Pons (tissue), 1 donor: ENCODE measurements around the gene DOCK1.

Experiments
- DNase-seq: peaks from one replicate; pipeline ENCODE4 v3.0.0-alpha.2; 2016; ENCODE audit warnings: low spot score

The DOCK1 gene

DNA sequence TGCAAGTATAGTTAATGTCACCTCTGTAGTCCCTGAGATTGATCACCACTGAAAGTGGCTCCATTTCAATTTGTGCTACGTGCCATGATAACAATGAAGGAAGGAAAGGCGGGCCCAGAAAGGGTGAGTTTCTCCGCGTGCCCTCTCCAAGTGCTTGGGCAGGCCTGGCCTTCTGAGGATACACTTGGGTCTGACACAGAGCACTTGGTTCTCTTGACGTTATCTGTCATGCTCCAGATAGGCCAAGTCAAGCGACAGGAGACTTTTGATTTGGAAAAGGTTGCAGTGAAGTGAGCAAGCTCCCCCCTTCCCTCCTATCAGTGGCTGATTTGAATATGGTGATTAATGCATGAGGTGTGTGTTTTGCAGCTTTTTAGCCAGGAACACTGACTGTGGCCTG, 452.0 kb downstream of the DOCK1 start:
- no peak for DNase-seq

DNA sequence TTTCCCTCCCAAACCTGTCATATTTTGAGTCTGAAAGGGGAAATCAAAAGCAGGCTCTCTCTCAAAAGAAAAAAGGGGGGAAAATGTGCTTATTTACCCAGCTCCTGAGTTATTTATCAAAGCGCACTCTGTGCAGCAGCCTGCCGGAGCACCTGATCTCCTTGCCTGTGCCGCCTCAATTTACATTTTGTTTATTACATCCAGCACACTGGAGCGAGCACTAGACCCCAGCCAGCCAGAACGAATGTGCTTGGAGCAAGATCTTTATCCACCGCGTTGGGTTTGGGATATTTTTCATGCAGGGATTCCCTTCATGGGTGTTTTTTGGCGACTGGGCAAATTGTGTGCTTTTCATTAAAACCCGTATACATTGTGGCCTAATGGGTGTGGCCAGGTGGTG, 453.1 kb downstream of the DOCK1 start:
- DNase-seq, result no peak

DNA sequence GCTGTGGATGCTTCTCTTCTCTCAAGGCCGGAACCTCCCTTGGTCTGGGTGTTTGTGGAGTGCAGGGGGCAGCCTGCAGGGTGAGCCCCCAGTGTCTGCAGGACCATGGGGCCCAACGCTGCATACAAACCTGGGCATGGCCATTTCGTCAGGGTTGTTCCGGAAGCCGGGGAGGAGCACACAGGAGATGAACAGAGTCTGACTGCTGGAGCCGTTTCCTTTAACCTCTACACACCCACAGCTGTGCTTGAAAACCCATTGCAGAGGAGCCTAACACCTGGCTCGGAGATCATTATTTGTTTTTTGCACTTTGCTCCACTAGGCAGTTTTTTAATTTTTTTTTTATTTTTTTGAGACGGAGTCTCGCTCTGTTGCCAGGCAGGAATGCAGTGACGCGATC, 458.8 kb downstream of the DOCK1 start:
- no peak for DNase-seq

DNA sequence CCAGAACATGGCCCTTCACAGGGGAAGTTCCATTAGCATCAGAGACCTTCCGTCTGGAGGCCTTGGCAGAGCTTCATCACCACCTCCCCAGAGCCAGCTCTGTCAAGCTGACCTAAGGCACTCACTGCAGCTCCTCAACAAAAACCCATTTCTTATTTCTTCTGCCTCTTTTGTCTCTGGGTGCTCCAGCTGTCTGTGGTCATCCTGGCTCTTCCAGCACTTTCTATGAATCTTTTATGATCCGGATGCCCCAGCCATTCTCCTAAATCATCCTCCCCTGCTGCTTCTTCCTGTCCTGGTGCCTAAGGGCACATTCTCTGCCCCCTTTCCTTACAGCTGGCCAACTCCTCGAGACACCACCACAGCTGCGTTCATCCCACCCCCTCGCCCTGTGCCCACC, 462.9 kb downstream of the DOCK1 start:
- no peak for DNase-seq

DNA sequence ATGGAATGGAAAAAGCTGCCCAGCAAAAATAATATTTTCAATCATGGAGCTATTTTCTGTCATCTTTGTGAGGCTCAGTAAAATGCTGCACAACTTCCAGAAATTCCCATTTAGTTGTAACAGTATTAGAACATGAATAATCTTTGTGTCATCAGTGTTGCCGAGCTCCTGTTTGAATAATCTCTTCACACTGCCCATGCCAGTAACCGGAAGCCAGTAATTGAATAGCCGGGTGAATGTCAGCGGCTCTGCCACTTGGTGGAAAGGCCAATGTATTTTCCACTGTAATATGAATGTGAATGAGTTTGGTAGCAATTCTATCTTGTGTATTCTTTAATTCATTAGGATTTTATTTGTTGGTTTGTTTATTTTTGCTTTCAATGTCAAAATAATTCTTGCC, 463.7 kb downstream of the DOCK1 start:
- DNase-seq, result peak; percentile 47

DNA sequence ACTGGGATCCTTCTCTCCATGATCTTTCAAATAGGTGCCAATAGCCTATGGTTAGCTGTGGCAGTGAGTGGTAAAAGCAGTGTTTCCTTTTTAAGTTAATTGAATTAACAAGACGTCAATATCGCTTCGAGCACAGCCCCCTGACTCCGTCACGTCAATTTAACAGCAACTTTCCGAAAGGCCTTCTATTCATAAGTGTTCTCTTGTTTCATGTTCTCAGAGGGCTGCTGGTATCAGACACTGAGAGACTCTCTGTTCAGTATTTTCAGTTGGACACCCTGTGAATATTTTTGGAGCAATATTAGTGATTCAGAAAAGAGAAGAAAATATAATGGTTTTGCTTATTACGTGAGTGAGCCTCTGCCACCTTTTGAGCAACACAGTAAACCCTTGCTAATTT, 465.4 kb downstream of the DOCK1 start:
- DNase-seq, result peak; percentile 61

DNA sequence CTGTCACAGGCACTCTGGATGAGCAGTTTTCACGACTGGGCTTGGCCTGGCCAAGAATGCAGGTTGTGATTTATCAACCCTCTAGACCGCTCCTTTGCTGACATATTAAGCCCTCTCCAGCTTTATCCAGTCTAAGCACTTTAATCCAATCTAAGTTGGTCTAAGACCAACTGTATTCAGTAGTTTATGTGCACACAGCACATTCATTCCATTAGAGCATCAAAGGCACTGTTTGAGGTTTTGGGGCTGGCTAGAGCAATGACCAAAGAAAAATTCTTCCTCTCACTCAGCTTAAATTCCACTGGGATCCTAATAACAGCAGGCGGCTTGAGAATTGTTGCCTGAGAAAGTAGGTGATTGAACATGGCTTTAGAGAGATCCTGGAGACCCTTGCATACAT, 467.1 kb downstream of the DOCK1 start:
- DNase-seq, result no peak

DNA sequence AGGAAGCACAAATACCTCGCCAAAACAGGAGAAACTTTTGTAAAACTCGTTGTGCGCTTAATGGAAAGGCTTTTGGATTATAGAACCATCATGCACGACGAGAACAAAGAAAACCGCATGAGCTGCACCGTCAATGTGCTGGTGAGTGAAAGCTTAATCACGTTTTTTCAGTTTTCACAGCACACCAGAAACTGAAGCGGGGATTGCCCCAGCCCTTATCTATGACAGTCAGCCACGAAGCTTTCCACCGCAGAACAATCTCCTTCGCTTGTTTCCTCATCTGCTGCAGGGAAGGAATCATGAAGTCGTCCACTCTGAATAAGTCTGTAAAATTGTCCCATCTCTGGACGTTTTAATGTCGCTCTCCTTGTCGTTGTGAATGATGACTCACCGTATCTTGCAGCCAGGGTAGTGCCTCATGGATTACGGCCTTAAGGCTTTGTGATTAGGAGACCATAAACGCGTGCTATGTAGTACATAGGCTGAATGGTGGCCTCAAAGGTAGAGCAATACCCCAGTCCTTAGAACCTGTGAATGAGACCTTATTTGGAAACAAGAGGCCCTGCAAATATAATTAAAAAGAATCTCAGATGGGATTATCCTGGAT, 468.9 kb downstream of the DOCK1 start:
- DNase-seq, result no peak

DNA sequence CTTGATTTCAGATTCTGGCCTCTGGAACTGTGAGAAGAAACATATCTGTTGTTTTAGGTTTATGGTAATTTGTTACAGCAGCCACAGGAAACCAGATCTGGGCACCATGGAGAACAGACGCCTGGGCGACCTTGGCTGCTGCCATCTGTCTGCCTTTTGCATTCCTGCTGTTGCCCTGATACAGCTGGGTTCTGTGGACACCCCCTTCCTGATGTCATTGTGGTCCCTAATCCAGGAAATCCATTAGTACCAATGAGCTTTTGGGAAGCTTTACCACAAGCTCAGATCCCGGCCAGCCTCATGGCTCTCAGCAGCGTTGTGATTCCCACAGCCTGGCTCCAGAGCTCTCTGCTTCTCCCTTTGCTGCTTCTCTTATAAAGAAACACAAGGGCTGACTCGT, 469.7 kb downstream of the DOCK1 start:
- DNase-seq, result no peak

DNA sequence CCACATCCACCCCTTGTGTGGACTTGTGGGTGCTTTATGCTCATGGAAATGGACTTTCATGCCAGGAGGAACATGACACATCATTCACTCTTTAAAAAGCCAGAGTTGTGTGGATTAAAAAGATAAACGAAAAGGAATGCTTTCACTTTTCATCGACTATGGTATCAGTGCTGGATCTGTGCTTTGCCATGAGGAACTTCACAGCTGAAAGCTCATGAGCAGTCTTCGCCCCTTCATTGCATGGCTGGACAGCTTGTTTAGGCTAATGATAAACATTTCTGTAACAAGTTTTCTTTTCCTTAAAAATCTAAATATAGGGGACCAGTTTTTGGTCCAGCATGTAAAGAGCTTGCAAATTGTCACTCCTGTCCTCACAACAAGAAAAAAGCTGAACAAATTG, 470.2 kb downstream of the DOCK1 start:
- DNase-seq, result no peak

DNA sequence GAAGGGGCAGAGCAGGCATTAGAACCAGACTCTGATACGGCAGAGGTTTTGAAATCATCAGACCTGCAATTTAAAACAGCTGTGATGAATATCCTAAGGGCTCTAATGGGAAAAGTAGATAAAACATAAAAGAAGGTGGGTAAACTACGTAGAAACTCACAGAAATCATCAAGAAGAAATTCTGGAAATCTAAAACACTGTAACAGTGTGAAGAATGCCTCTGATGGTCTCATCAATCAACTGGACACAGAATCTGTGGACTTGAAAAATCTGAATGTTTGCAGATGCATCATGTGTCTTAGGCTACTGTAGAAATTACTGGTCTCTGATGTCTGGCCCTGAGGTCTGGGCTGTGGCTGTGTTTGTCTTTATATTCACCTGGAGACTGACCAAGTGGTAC, 470.8 kb downstream of the DOCK1 start:
- no peak for DNase-seq

DNA sequence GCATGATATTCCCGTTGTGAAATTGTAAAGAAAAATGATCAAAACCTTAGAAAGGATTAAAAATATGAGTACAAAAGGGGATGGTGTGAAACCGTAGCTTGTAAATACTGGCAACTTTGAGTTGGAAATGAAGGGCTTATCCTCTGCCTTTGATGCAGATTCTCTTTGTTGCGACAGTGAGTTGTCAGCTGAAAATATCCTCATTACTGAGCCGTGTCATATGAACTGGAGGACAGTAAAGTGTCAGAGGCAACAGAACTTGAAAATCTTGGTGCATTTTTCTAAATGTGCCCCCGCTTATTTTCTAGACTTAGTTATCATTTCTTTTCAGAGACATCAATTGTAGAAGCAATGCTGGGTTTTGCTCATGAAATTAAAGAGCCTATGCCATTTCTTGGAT, 473.4 kb downstream of the DOCK1 start:
- no peak for DNase-seq

DNA sequence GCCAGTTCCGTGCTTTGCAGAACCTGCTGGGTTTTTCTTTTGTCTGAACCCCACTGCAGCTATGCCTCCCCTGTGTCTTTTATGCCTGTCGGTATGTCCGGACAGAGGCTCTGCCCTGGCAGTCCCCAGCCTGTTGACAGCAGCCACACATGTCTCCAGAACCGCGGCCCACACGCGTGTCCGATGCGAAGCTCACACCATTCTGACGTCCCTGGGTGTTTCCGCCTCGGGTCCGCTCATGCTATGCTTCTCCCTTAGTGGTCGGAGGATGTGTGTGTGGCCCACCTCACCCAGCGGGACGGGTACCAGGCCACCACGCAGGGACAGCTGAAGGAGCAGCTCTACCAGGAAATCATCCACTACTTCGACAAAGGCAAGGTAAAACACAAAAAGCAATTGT, 479.3 kb downstream of the DOCK1 start:
- no peak for DNase-seq

DNA sequence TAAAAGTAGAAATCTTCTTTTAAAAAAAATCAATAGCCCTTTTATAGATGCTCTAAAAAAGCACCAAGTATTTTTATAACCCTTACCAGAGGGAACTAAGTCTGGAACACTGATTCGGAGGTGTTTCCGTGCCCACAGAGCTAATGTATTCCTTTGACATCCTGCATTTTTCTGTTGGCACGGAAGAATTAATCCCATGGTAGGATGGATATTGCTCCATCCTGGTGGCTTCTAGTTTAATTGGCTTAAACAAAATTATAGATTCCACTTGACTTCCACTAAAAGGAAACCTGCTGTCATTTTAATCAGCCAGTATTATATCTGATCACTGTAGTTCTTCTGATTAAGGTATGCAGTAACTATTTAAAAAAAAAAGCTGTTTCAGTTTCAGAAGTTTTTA, 479.8 kb downstream of the DOCK1 start:
- no peak for DNase-seq

DNA sequence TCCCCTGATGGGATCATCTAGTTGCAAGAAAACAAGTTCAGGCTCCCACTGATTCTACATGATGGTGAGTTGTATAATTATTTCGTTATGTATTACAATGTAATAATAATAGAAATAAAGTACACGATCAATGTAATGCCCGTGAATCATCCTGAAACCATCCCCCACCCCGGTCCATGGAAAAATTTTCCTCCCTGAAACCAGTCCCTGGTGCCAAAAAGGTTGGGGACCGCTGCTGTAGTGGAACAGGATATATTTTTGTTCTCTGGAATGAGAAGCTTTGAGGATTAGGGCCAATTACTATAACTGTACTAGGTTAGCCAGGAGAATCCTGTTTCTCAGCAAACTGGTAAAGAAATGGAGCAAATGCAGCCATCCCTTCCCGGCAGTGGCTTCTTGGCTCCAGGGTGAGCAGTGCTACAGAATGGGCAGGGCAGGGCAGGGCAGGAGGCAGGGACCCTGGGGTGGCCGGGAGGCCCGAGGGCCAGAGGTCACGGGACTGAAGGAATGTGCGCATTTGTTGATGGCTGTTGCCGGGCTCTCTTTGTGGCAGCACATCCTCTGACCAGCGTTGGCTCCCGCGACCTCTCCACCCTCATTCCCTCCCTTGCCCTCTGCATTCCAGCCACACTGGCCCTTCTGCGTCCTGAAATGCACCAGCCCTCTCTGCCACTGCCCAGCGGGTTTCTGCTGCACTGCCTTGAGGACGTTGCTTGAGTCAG, 481.5 kb downstream of the DOCK1 start:
- no peak for DNase-seq

DNA sequence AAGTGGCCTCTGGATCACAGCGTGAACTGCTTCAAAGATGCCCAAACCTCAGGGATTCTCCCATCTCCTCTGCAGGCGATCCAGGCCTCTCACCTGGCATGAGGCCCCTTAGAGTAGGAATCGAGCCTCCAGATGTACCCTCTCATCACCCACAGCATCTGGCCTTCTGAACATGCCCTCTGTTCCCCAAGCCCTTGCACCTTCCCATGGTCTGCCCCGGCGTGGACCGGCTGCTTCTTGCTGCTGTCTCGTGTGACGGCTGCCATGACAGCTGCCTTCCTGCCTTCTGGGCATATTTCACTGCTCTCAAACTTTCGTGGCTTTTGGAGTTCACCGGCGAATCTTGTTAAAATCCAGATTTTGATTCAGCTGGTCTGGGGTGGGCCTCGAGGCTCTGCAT, 486.6 kb downstream of the DOCK1 start:
- no peak for DNase-seq

DNA sequence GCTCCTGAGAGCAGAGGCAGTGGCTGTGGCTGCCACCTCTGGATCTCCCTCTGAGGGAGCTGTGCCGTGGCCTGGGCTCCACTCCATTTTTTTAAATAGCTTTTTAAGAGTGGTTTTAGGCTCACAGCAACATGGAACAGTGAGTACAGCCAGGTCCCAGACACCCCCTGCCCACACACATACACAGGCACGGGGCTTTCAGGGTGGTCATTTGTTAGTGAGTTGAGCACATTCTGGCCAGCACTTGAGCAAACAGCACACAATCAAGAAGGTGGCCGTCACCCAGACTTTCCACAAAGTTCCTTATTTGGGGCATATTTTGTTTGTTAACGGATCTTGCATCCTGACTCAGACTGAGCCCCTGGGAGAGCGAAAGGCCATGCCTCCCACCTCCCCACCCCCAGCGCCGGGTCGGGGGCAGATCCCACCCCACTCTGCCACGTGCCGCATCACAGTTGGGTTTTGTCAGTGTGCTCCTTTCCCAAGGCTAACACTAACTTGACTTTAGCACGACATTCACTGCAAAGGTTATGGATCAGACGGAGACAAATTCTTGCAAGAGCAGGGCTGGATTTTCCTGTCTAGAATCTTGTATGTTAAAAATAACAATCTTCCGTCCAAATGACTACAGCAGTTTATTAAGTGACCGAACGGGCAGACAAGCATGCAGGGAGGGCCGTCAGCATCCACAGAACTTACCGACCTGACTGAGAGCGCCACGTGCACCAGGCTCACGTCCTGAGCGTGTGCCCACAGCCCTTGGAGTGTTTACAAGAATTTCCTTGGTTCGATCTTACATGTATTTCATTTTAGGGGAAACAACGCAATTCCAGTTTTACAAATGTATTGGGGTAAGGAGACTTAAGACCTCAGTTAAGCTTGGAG, 487.4 kb downstream of the DOCK1 start:
- no peak for DNase-seq

DNA sequence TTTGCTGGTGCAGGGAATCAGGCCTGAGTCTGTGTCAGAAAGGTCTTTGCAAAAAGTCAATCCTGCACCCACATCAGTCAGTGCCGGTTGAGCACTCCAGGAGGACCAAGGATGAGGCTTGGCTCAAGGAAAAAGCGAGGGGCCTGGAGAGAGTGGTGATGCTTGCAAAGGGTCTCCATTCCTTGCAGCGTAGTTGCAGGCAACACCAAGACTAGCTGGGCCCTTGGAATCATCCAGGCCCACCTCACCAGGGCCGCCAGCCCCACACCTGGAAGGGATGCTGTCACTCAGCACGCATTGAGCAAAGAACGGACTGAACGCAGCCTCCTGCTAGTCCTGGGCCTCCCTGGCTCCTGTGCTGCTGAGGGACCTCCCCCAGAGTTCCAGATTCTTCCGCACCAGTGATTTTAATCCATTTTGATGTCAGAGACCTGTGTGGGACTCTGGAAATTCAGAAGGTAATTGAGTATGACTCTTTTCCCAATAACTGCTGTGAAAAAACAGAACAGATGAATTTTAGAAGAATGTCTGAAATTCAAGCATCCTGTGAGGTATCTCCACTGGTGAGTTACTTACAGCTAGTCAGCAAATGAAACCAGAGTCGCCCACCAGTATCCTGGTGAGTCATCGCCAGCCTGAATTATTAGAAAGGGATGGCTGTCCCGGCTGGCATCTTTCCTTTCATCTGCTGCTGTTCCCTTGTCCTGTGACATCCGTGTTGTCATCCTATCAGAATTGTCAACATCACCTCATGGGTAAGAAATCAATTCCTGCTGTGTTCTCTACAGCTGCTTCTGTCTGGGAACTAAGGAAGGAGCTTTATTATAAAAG, 493.1 kb downstream of the DOCK1 start:
- DNase-seq, result peak; percentile 35

DNA sequence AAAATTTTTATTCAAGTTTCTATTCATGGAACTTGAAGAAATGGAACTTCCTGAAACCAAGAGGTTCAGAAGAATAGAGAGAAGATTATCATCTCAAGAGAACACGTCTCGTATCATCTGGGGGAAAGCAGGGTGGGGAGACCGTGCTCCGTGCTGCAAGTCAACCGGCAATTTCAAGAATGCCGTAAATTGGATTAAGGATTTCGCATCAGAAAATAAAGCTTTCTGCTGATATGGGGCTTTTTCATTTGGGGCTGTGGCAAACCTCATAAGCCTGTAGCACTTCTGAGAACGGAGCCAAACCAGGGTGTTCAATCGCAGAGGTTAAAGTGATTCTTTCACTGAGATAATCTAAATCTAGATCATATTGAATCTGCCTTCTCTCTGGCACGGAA, 493.7 kb downstream of the DOCK1 start:
- DNase-seq, result no peak

DNA sequence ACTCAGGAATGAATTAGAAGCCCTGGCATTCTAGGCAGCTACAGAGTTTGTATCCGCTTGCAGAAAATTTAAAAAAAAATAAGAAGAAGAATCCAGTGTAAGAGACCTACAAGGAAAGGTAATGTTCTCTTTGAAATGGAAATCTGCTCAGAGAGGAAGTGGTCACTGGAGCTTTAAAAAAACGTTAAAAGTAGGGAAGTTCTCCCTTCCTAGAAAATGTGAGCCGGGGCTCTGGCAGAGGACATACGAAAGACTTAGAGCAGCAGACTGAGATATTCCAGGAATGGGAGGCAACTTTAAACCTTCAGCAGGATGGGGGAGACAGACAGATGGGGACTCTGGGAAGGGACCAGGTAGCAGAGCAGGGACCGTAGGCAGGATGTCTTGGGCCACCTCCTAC, 494.4 kb downstream of the DOCK1 start:
- DNase-seq, result no peak

DNA sequence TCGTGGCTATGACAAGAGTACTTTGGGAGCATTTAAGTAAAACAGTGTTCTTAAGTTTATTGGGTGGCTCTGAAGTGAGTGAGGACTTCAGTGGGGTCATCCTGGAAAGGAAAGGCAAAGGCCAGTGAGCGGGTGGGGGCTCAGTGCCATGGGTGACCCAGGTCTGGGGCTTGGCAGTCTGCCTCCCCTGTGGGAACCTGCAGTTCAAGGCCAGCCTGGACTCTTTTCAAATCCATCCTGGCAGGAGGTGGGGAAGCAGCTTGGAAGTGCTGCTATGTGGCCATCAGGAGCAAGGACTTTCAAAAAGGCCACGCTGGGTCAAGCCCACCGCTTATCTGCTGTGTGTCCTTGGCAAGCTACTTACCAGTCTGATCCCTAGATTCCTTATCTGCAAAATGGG, 495.0 kb downstream of the DOCK1 start:
- no peak for DNase-seq
